Psoas muscle (tissue), 8 donors: ENCODE results near the gene AGPS. TPM values are rescaled to one million over a fixed set of nuclear protein-coding genes. Genes with fewer than 3 reads are reported as not detected.
A peak's percentile ranks its signal among the peaks of the same experiment; 100 is the strongest.
"Not testable (repeated sequence)": the region's sequence is repeated elsewhere in the genome, so short reads cannot be mapped to it uniquely, and the experiment has no call there.

ENCODE experiments used
- ATAC-seq, 4 donors: fragments of 200-7000 bp; cut with Tn5 transposase; one replicate each; pipeline ENCODE4 v1.9.1; 2020; ENCODE audit warnings: moderate library complexity in 3 of 4, mild to moderate bottlenecking in 2 of 4
- DNase-seq, 2 donors: peaks; one replicate each; pipeline ENCODE4 v3.0.0-alpha.2; 2020
- H3K27ac ChIP-seq: fragments of 200-600 bp; one replicate; pipeline ENCODE4 v1.8.0; 2022
- H3K27me3 ChIP-seq, 3 donors: fragments of 200-600 bp in 1 of 3; one replicate each; pipeline versions ENCODE4 v1.6.1 to v1.8.0; 2013 to 2022; ENCODE audit warnings: low read length in 2 of 3, mild to moderate bottlenecking in 2 of 3, moderate library complexity in 1 of 3; ENCODE audit not compliant: insufficient read depth in 3 of 3
- H3K36me3 ChIP-seq, 2 donors: fragments of 200-600 bp in 1 of 2; one replicate each; pipeline versions ENCODE4 v1.6.1 to v1.8.0; 2013 to 2022; ENCODE audit warnings: low read depth in 1 of 2, mild to moderate bottlenecking in 1 of 2, moderate library complexity in 1 of 2; ENCODE audit not compliant: insufficient read depth in 1 of 2
- H3K4me1 ChIP-seq: fragments of 200-600 bp; one replicate; pipeline ENCODE4 v1.8.0; 2022
- H3K4me3 ChIP-seq: fragments of 200-600 bp; one replicate; pipeline ENCODE4 v1.8.0; 2022; ENCODE audit warnings: mild to moderate bottlenecking
- H3K9me3 ChIP-seq: fragments of 200-600 bp; one replicate; pipeline ENCODE4 v1.8.0; 2022
- WGBS, 3 donors: extraction: QIAGEN DNeasy Blood & Tissue Kit; methylation state at CpG; one replicate each; pipeline versions ENCODE4 v1.1.6 to v1.1.7; 2013; 5-methylcytosine and 5-hydroxymethylcytosine counted together
- intact Hi-C, 2 donors: fragments of 100-400 bp; cut with DNase I; formaldehyde crosslinking; loops; one replicate each; pipeline versions ENCODE4 v1.11.0 to v1.14.2; 2022
- polyA plus RNA-seq, 3 donors: library from polyadenylated mRNA; stranded (reverse); fragments of 200-250 nt; gene quantifications; one replicate each; pipeline ENCODE4 v1.2.3, GENCODE V29; 2013
- total RNA-seq, 4 donors: library from RNA; stranded (reverse); fragmentation: NEBNext Ultra II Directional in 2 of 4; extraction: Animal tissue kit (Norgen Biotek cat#: 25700) in 2 of 4; gene quantifications; one replicate each; pipeline versions ENCODE4 v1.2.1 to v1.2.4, GENCODE V29; 2021 to 2023
- TF ChIP-seq, protein P1 (sequence below): fragments of 200-600 bp; IDR thresholded peaks from one replicate; pipeline ENCODE4 v1.8.0; 2022; ENCODE audit warnings: antibody characterized with exemption
- donor health status: healthy with polysubstance abuse.
- donor health status: DM: no; HTN: no; CAD: no; lungs with moderate emphysema.
- donor health status: Bipolar disorder and iron deficiency.
- donor health status: healthy.
- donor health status: DM: yes; HTN: yes; CAD: no.
- donor health status: DM: no; HTN: no; CAD: no.
- donor health status: DM: no; HTN: no; CAD: no.
- donor health status: DM: yes; HTN: yes; CAD: no.

The AGPS gene
- total and polyA plus RNA-seq, 7 donors, result 7.8 to 32.2 (median 26.6) TPM

DNA sequence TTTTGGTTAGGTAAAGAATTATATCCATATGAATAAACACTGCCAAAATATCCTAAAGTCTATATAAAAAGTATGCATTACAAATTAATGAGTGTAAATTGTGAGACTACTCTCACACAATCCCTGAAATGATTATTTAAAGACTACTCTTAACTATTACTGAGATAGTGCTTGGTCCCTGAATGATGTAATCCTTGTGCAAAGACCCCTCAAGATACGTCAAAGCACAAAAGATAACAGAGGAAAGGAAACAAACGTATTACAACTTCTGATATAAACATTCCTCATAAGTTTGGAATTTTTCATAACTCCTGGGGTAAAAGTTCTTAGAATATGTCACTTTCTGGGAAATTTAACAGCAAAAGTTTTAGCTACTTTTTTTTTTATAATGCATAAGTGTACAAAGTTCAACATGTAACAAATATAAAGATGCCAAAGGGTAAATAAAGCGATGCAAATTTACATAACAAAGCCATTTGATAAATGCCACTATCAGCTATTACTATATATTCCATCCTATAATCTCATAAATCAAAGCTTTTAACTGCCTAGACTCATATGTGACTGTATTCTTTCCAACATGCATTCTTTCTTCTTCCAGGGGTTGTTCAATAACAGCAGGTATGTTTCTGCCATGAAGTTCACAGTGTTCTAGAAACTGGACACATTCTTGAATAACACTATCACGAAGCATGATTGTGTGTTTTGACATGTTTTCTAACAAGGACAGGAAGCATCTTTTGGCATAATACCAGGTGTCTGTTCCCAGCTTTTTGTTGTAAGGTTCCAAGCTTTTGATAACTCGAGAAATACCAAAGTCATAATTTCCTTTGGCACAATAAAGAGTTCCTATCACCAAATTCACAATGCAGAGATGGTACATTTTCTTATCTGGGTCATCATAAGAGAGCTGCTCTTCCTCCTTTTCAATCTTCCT lies 158.0 kb downstream of the AGPS start:
- Histone ChIP-seq H3K4me1 (peaks cover 4% of the 10 kb centered on the region), H3K36me3 (no peaks in the 10 kb centered on the region), H3K9me3 (no peaks in the 10 kb centered on the region), H3K4me3 (no peak overlapping the region), H3K27ac (no peak overlapping the region), H3K27me3 (no peaks in the 10 kb centered on the region)
- TF ChIP-seq, protein P1, sequence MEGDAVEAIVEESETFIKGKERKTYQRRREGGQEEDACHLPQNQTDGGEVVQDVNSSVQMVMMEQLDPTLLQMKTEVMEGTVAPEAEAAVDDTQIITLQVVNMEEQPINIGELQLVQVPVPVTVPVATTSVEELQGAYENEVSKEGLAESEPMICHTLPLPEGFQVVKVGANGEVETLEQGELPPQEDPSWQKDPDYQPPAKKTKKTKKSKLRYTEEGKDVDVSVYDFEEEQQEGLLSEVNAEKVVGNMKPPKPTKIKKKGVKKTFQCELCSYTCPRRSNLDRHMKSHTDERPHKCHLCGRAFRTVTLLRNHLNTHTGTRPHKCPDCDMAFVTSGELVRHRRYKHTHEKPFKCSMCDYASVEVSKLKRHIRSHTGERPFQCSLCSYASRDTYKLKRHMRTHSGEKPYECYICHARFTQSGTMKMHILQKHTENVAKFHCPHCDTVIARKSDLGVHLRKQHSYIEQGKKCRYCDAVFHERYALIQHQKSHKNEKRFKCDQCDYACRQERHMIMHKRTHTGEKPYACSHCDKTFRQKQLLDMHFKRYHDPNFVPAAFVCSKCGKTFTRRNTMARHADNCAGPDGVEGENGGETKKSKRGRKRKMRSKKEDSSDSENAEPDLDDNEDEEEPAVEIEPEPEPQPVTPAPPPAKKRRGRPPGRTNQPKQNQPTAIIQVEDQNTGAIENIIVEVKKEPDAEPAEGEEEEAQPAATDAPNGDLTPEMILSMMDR, result no peak
- ATAC-seq (no peak), DNase-seq (no peak)
- 71 to 80% (median 77%) methylated on average over 5 of the region's 5 CpGs for WGBS, 3 donors
- intact Hi-C loops, result loop anchor here in 1 of 2 donors (5.0 kb wide), 1 partner anchor 67 kb away; a partner anchor contains a TSS

DNA sequence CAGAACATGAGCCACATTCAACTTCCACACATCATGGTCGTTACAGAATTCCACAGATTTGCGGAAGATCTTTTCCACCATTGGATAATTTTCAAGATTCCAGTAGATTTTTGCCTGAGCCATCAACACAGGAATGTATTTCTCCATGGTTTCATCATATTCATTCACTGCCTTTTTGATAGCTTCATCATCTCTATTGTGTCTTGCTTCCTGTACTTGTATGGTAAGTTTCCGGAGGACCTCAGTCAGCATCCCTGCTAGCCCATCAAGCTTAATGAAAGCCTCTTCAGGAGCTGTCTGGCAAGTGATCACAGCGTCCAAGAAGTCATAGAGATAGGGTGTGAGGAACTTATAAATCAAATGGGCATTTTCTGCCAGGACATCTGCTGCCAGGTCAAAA lies 158.8 kb downstream of the AGPS start:
- H3K4me1 ChIP-seq, H3K9me3 ChIP-seq, H3K4me3 ChIP-seq, DNase-seq, H3K36me3 ChIP-seq, H3K27ac ChIP-seq, H3K27me3 ChIP-seq, ATAC-seq: not testable (repeated sequence)
- intact Hi-C loops, result loop anchor here in 1 of 2 donors (5.0 kb wide), 1 partner anchor 66 kb away; a partner anchor contains a TSS
- 88 to 92% (median 91%) methylated on average over 4 of the region's 4 CpGs for WGBS, 3 donors

DNA sequence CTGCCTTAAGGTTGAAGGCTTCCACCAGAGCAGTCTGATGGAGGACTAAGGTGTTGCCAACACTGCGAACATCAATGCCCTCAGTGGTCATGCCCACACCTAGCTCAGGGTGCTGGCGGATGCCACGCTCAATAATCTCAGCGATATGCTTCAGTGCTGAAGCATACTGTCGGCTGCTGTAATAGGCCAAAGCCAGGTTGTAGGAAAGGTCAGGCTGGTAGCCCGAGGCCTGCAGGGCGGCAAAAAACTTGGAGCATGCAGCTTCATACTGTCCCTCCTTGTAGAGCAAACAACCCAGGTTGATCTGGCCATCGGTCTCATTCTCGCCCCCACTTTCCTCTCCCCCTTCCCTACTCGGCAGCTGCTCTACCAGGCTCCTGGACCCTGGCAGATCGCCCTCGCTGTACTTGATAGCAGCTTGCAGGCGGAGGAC lies 159.4 kb downstream of the AGPS start:
- Histone ChIP-seq H3K36me3 (no peaks in the 10 kb centered on the region), H3K4me3 (peak overlapping the region; percentile 96), H3K9me3 (no peaks in the 10 kb centered on the region), H3K4me1 (peaks cover 4% of the 10 kb centered on the region), H3K27me3 (no peaks in the 10 kb centered on the region), H3K27ac (no peak overlapping the region)
- WGBS, 3 donors, result 49 to 56% (median 51%) methylated on average over 12 to 13 of the region's 13 CpGs
- TF ChIP-seq, protein P1, result no peak
- ATAC-seq (no peak), DNase-seq (peak; percentile 34 to 78)
- intact Hi-C loops, result loop anchor here in 1 of 2 donors (5.0 kb wide), 1 partner anchor 65 kb away; a partner anchor contains a TSS

DNA sequence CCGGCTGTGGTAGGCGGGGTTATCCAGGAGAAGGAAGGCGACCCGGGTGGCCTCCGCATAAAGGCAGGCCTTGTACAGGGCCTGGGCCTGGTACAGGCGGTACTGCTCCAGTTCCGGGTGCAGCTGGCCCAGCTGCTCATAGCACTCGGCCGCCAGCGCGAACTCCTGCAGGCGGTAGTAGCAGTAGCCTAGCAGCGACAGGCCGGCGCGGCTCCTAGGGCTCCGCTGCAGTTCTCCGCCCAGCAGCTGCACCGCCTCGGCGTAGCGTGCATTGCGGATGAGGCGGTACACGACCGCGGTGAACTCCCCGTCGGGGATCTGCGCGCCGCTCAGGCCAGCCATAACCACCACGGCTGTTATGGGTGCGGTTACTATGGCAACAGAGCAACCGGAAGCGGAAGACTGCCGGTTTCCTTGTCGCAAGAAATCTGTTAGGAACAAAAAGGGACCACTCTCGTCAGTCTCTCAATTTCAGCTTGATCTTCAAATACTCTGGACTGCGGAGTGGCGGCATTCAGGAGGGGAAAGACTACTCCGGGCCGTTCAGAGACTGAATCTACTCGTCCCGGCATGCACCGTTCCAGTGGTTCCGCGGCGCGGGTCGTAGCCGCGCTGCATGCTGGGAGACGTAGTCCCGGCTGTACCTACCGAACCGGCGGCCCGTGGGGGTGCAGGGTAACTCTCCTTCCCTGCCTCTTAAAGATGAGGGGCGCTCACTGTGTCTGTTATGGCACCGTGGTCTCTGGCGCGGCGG lies 160.0 kb downstream of the AGPS start:
- Histone ChIP-seq H3K36me3 (no peaks in the 10 kb centered on the region), H3K9me3 (no peaks in the 10 kb centered on the region), H3K4me1 (peaks cover 4% of the 10 kb centered on the region), H3K27ac (peak overlapping the region; percentile 96), H3K4me3 (peak overlapping the region; percentile 96), H3K27me3 (no peaks in the 10 kb centered on the region)
- peak; percentile 96 to 99 (median 98) for ATAC-seq
- WGBS, 3 donors, result 0 to 1% (median 0%) methylated on average over 48 to 64 of the region's 64 CpGs
- intact Hi-C loops, result loop anchor here in 1 of 2 donors (5.0 kb wide), 1 partner anchor 65 kb away; a partner anchor contains a TSS
- TF ChIP-seq, protein P1, result no peak
- peak; percentile 88 to 92 for DNase-seq
